Neural cell (in vitro differentiated cells): ENCODE measurements around the gene BCKDK. TPM values are rescaled to one million over a fixed set of nuclear protein-coding genes. Genes with fewer than 3 reads are reported as not detected.

Experiments
- H2AFZ ChIP-seq: fragments of 200-600, 300-800 bp; sonication (generic), shearing (Covaris generic); 2 replicates; pipeline ENCODE4 v1.6.0; 2014; ENCODE audit warnings: low read depth, mild to moderate bottlenecking, antibody characterized with exemption, low read length, moderate library complexity
- H3F3A ChIP-seq: fragments of 200-600 bp; shearing (Covaris generic); 2 replicates; pipeline ENCODE4 v1.6.1; 2016; ENCODE audit warnings: mild to moderate bottlenecking, moderate library complexity, mixed read lengths, antibody characterized with exemption, low read length; ENCODE audit not compliant: insufficient read depth, poor library complexity, severe bottlenecking
- H3K27ac ChIP-seq: fragments of 200-600, 300-800 bp; sonication (generic), shearing (Covaris generic); 2 replicates; pipeline ENCODE4 v1.5.1; 2014; ENCODE audit warnings: mild to moderate bottlenecking, low read length, moderate library complexity
- H3K27me3 ChIP-seq: fragments of 300-800, 200-600 bp; sonication (generic), shearing (Covaris generic); 2 replicates; pipeline ENCODE4 v1.6.0; 2014; ENCODE audit warnings: mild to moderate bottlenecking, low read depth, low read length, moderate library complexity; ENCODE audit not compliant: insufficient read depth
- H3K36me3 ChIP-seq: fragments of 300-800, 200-600 bp; sonication (generic), shearing (Covaris generic); 2 replicates; pipeline ENCODE4 v1.5.1; 2014; ENCODE audit warnings: mild to moderate bottlenecking, antibody characterized with exemption, low read length, moderate library complexity; ENCODE audit not compliant: insufficient read depth
- H3K4me2 ChIP-seq: fragments of 300-800, 200-600 bp; sonication (generic), shearing (Covaris generic); 2 replicates; pipeline ENCODE4 v1.6.0; 2014; ENCODE audit warnings: mild to moderate bottlenecking, low read length
- H3K4me3 ChIP-seq: fragments of 300-800, 200-600 bp; sonication (generic), shearing (Covaris generic); 2 replicates; pipeline ENCODE4 v1.5.1; 2014; ENCODE audit warnings: mild to moderate bottlenecking, low read length, moderate library complexity
- H3K79me2 ChIP-seq: fragments of 200-600 bp; shearing (Covaris generic); replicated peaks from 2 replicates; pipeline ENCODE4 v1.6.0; 2014; ENCODE audit warnings: mild to moderate bottlenecking, low read length, moderate library complexity; ENCODE audit not compliant: insufficient read depth
- H3K9ac ChIP-seq: fragments of 300-800, 200-600 bp; sonication (generic), shearing (Covaris generic); 2 replicates; pipeline ENCODE4 v1.6.1; 2016; ENCODE audit warnings: mild to moderate bottlenecking, low read length, mixed read lengths
- H3K9me2 ChIP-seq: fragments of 200-600 bp; shearing (Covaris generic); 2 replicates; pipeline ENCODE4 v1.6.1; 2016; ENCODE audit warnings: mild to moderate bottlenecking, low read length, mixed read lengths; ENCODE audit not compliant: insufficient read depth
- H3K9me3 ChIP-seq: fragments of 200-600, 300-800 bp; sonication (generic), shearing (Covaris generic); 2 replicates; pipeline ENCODE4 v1.6.1; 2016; ENCODE audit warnings: mild to moderate bottlenecking, mixed run types, low read length, moderate library complexity, mixed read lengths
- H4K20me1 ChIP-seq: fragments of 200-600 bp; shearing (Covaris generic); 2 replicates; pipeline ENCODE4 v1.6.1; 2016; ENCODE audit warnings: mild to moderate bottlenecking, mixed run types; ENCODE audit not compliant: insufficient read depth
- CTCF ChIP-seq: fragments of 450-650 bp; IDR thresholded peaks from 2 replicates; pipeline ENCODE4 v1.5.1; 2014; ENCODE audit warnings: antibody characterized with exemption, mild to moderate bottlenecking, moderate library complexity; ENCODE audit not compliant: poor library complexity, severe bottlenecking
- EP300 ChIP-seq: fragments of 450-650 bp; conservative IDR thresholded peaks from 2 replicates; pipeline ENCODE4 v1.6.1; 2014; ENCODE audit warnings: antibody characterized with exemption, mild to moderate bottlenecking, moderate library complexity; ENCODE audit not compliant: poor library complexity, severe bottlenecking
- EZH2 ChIP-seq: fragments of 200-600, 300-800 bp; shearing (Covaris generic), sonication (generic); IDR thresholded peaks from 2 replicates; pipeline ENCODE4 v1.6.1; 2014; ENCODE audit warnings: antibody characterized with exemption, low read length, borderline replicate concordance, mild to moderate bottlenecking; ENCODE audit not compliant: insufficient read depth, poor library complexity, severe bottlenecking
- MXI1 ChIP-seq: fragments of 450-650 bp; conservative IDR thresholded peaks from 2 replicates; pipeline ENCODE4 v1.6.1; 2014; ENCODE audit warnings: antibody characterized with exemption, mild to moderate bottlenecking; ENCODE audit not compliant: poor library complexity, severe bottlenecking
- POLR2AphosphoS5 ChIP-seq: IDR thresholded peaks from 2 replicates; pipeline ENCODE4 v1.6.1; 2012
- RAD21 ChIP-seq: fragments of 450-650 bp; conservative IDR thresholded peaks from 2 replicates; pipeline ENCODE4 v1.6.1; 2014; ENCODE audit warnings: antibody characterized with exemption, mild to moderate bottlenecking, moderate library complexity
- REST ChIP-seq: IDR thresholded peaks from 2 replicates; pipeline ENCODE4 v1.6.1; 2012; ENCODE audit warnings: borderline replicate concordance
- SMC3 ChIP-seq: fragments of 450-650 bp; conservative IDR thresholded peaks from 2 replicates; pipeline ENCODE4 v1.6.1; 2014; ENCODE audit warnings: antibody characterized with exemption, mild to moderate bottlenecking, moderate library complexity; ENCODE audit not compliant: poor library complexity
- TAF1 ChIP-seq: IDR thresholded peaks from 2 replicates; pipeline ENCODE4 v1.6.1; 2012; ENCODE audit warnings: low read depth
- polyA plus RNA-seq: library from polyadenylated mRNA; depleted of rRNA; stranded (reverse); fragments of >200 nt; gene quantifications from 2 replicates; pipeline ENCODE4 v1.2.3, GENCODE V29; 2014

Gene BCKDK
- polyA plus RNA-seq, 1 donor from 2014 or later = 26.8 TPM

GRCh38 chr16:31094424-31095120 is 13.6 kb upstream of the BCKDK start, which contains the start of gene VKORC1:
Gene VKORC1 (minus strand): TSS chr16:31094797. CDS start chr16:31094729, 68 bp downstream.
- TF ChIP-seq MXI1 (peak; percentile 97), RAD21 (peak; percentile 53), CTCF (peak; percentile 37), EP300 (peak; percentile 79), POLR2AphosphoS5 (peak; percentile 83), REST (peak; percentile 92), TAF1 (peak; percentile 91), SMC3 (peak; percentile 63), EZH2 (no peak)
- Histone ChIP-seq H3F3A (no peaks in the 10 kb centered on the region), H2AFZ (peak within 1 kb of the TSS; percentile 75)

GRCh38 chr16:31099860-31100638 is 8.1 kb upstream of the BCKDK start:
- no peaks in the 10 kb centered on the region for H3K9me2 ChIP-seq
- no peak overlapping the region for H3K4me3 ChIP-seq
- no peak for TF ChIP-seq POLR2AphosphoS5
- TF ChIP-seq CTCF = no peak
- TF ChIP-seq REST = no peak
- no peak for TF ChIP-seq MXI1
- no peak for TF ChIP-seq RAD21
- no peak for TF ChIP-seq EZH2
- TF ChIP-seq TAF1 = no peak
- no peak overlapping the region for H3K27ac ChIP-seq
- no peak overlapping the region for H3K4me2 ChIP-seq
- no peaks in the 10 kb centered on the region for H3F3A ChIP-seq
- no peaks in the 10 kb centered on the region for H3K36me3 ChIP-seq
- H3K79me2 ChIP-seq = no peaks in the 10 kb centered on the region
- H3K9ac ChIP-seq = no peak overlapping the region
- no peak overlapping the region for H2AFZ ChIP-seq
- H4K20me1 ChIP-seq = no peaks in the 10 kb centered on the region
- no peaks in the 10 kb centered on the region for H3K27me3 ChIP-seq
- H3K9me3 ChIP-seq = no peaks in the 10 kb centered on the region

More at GRCh38 chr16:31094424-31095120, 13.6 kb upstream of the BCKDK start, which contains the start of gene VKORC1:
- no peaks in the 10 kb centered on the region for H3K36me3 ChIP-seq
- H3K27ac ChIP-seq = peak within 1 kb of the TSS; percentile 90
- H3K9me2 ChIP-seq = no peaks in the 10 kb centered on the region
- H3K27me3 ChIP-seq = no peaks in the 10 kb centered on the region
- peak within 1 kb of the TSS; percentile 91 for H3K9ac ChIP-seq
- peak within 1 kb of the TSS; percentile 99 for H3K4me3 ChIP-seq
- H3K9me3 ChIP-seq = no peaks in the 10 kb centered on the region
- H4K20me1 ChIP-seq = no peaks in the 10 kb centered on the region
- H3K79me2 ChIP-seq = peaks cover 11% of the 10 kb centered on the region
- peak within 1 kb of the TSS; percentile 87 for H3K4me2 ChIP-seq
